Natural killer cell (primary cell): ENCODE results near the gene RNU6-8. TPM values are rescaled to one million over a fixed set of nuclear protein-coding genes. Genes with fewer than 3 reads are reported as not detected.

Source experiments
- ATAC-seq, 3 donors: fragments of 150-1000 bp in 2 of 3; fragments of 200-7000 bp in 1 of 3; cut with Tn5 transposase; 1 replicate in 1 of 3; 2 replicates in 2 of 3; pipeline ENCODE4 v1.10.0; 2021; ENCODE audit warnings: mild to moderate bottlenecking in 2 of 3, moderate library complexity in 2 of 3
- DNase-seq, 2 donors: peaks; one replicate each; pipeline versions ENCODE4 v3.0.0 to v3.0.0-alpha.2; 2013 to 2021; ENCODE audit warnings: mixed read lengths in 1 of 2
- H3K27ac ChIP-seq: one replicate; pipeline ENCODE4 v1.5.1; 2013; ENCODE audit warnings: mild to moderate bottlenecking, low read length
- H3K27me3 ChIP-seq: one replicate; pipeline ENCODE4 v1.6.1; 2013; ENCODE audit warnings: low read length; ENCODE audit not compliant: control insufficient read depth, insufficient read depth
- H3K36me3 ChIP-seq: one replicate; pipeline ENCODE4 v1.6.1; 2013; ENCODE audit warnings: low read length; ENCODE audit not compliant: control insufficient read depth, insufficient read depth
- H3K4me1 ChIP-seq: one replicate; pipeline ENCODE4 v1.6.1; 2013; ENCODE audit warnings: low read length; ENCODE audit not compliant: control insufficient read depth, insufficient read depth
- H3K4me3 ChIP-seq: one replicate; pipeline ENCODE4 v1.5.1; 2013; ENCODE audit warnings: low read length
- H3K9me3 ChIP-seq: one replicate; pipeline ENCODE4 v1.6.1; 2013; ENCODE audit warnings: low read length; ENCODE audit not compliant: control insufficient read depth, insufficient read depth
- H3K27ac Mint-ChIP-seq, 2 donors: one replicate each; pipeline ENCODE4 v1.8.0; 2022; ENCODE audit warnings: mild to moderate bottlenecking in 2 of 2, mixed read lengths in 2 of 2, moderate library complexity in 1 of 2
- H3K27me3 Mint-ChIP-seq, 2 donors: one replicate each; pipeline ENCODE4 v1.8.0; 2022; ENCODE audit warnings: low read depth in 2 of 2, mixed read lengths in 2 of 2
- H3K36me3 Mint-ChIP-seq: one replicate; pipeline ENCODE4 v1.8.0; 2022; ENCODE audit warnings: mixed read lengths
- H3K4me1 Mint-ChIP-seq, 2 donors: one replicate each; pipeline ENCODE4 v1.8.0; 2022; ENCODE audit warnings: mixed read lengths in 2 of 2
- H3K4me3 Mint-ChIP-seq: one replicate; pipeline ENCODE4 v1.8.0; 2022; ENCODE audit warnings: mild to moderate bottlenecking, moderate library complexity, mixed read lengths
- H3K9me3 Mint-ChIP-seq, 2 donors: one replicate each; pipeline ENCODE4 v1.8.0; 2022; ENCODE audit warnings: mixed read lengths in 2 of 2
- CTCF ChIP-seq: fragments of 200-600 bp; IDR thresholded peaks from one replicate; pipeline ENCODE4 v1.8.0; 2022; ENCODE audit warnings: antibody characterized with exemption
- WGBS: methylation state at CpG from one replicate; pipeline ENCODE4 v1.1.7; 2013; ENCODE audit warnings: missing lambda C conversion rate; ENCODE audit not compliant: insufficient coverage; 5-methylcytosine and 5-hydroxymethylcytosine counted together
- intact Hi-C: fragments of 100-400 bp; cut with micrococcal nuclease; formaldehyde crosslinking; loops from one replicate; pipeline ENCODE4 v1.14.2; 2022
- total RNA-seq, 4 donors: library from RNA; stranded (reverse); fragments of 120-200 nt in 1 of 4; gene quantifications; one replicate each; pipeline versions ENCODE4 v1.2.3 to v1.2.4, GENCODE V29; 2013 to 2022

RNU6-8 gene
- total RNA-seq, 3 donors from 2014 or later (not counting 1 experiment from before 2014, with no cell fraction given), result not detected

GRCh38 chr14:32250681-32251080 is 47.6 kb upstream of the RNU6-8 start:
- Histone ChIP-seq H3K27me3 (no peaks in the 10 kb centered on the region), H3K4me3 (no peak overlapping the region), H3K9me3 (no peaks in the 10 kb centered on the region), H3K36me3 (no peaks in the 10 kb centered on the region), H3K4me1 (no peaks in the 10 kb centered on the region), H3K27ac (no peak overlapping the region)
- ATAC-seq (no peak), DNase-seq (no peak)
- H3K27ac Mint-ChIP-seq, result no peak overlapping the region
- H3K4me1 Mint-ChIP-seq, result no peaks in the 10 kb centered on the region
- intact Hi-C loops, result no loop called here
- no peaks in the 10 kb centered on the region for H3K9me3 Mint-ChIP-seq
- TF ChIP-seq CTCF, result no peak
- WGBS, result 72% methylated on average over 2 of the region's 3 CpGs
- H3K36me3 Mint-ChIP-seq, result no peaks in the 10 kb centered on the region
- no peaks in the 10 kb centered on the region for H3K27me3 Mint-ChIP-seq
- H3K4me3 Mint-ChIP-seq, result no peak overlapping the region

GRCh38 chr14:32249780-32250179 is 46.7 kb upstream of the RNU6-8 start:
- Histone ChIP-seq H3K9me3 (no peaks in the 10 kb centered on the region), H3K27ac (no peak overlapping the region), H3K27me3 (no peaks in the 10 kb centered on the region), H3K4me3 (no peak overlapping the region), H3K36me3 (no peaks in the 10 kb centered on the region), H3K4me1 (no peaks in the 10 kb centered on the region)
- Mint-ChIP-seq H3K36me3 (no peaks in the 10 kb centered on the region), H3K4me3 (no peak overlapping the region), H3K27ac (no peak overlapping the region), H3K9me3 (no peaks in the 10 kb centered on the region), H3K27me3 (no peaks in the 10 kb centered on the region), H3K4me1 (no peaks in the 10 kb centered on the region)
- WGBS, result 78% methylated on average over 4 of the region's 4 CpGs
- DNase-seq (no peak), ATAC-seq (no peak)
- TF ChIP-seq CTCF, result no peak
- intact Hi-C loops, result no loop called here

GRCh38 chr14:32249371-32249770 is 46.3 kb upstream of the RNU6-8 start:
- H3K4me1 Mint-ChIP-seq, result no peaks in the 10 kb centered on the region
- 82% methylated on average over 5 of the region's 5 CpGs for WGBS
- no peak overlapping the region for H3K4me3 ChIP-seq
- H3K27ac ChIP-seq, result no peak overlapping the region
- ATAC-seq, result no peak
- no peaks in the 10 kb centered on the region for H3K4me1 ChIP-seq
- H3K4me3 Mint-ChIP-seq, result no peak overlapping the region
- no peaks in the 10 kb centered on the region for H3K36me3 ChIP-seq
- H3K9me3 Mint-ChIP-seq, result no peaks in the 10 kb centered on the region
- no peaks in the 10 kb centered on the region for H3K27me3 Mint-ChIP-seq
- no peak overlapping the region for H3K27ac Mint-ChIP-seq
- H3K36me3 Mint-ChIP-seq, result no peaks in the 10 kb centered on the region
- H3K27me3 ChIP-seq, result no peaks in the 10 kb centered on the region
- no peaks in the 10 kb centered on the region for H3K9me3 ChIP-seq
- no peak for DNase-seq
- intact Hi-C loops, result no loop called here
- no peak for TF ChIP-seq CTCF

GRCh38 chr14:32246751-32247150 is 43.7 kb upstream of the RNU6-8 start:
- no peak for ATAC-seq
- Histone ChIP-seq H3K9me3 (no peaks in the 10 kb centered on the region), H3K27me3 (no peaks in the 10 kb centered on the region), H3K27ac (no peak overlapping the region), H3K36me3 (no peaks in the 10 kb centered on the region), H3K4me3 (no peak overlapping the region), H3K4me1 (no peaks in the 10 kb centered on the region)
- Mint-ChIP-seq H3K4me1 (no peaks in the 10 kb centered on the region), H3K4me3 (no peak overlapping the region), H3K27me3 (peaks cover 0 to 6% of the 10 kb centered on the region in 2 donors), H3K9me3 (no peaks in the 10 kb centered on the region), H3K36me3 (no peaks in the 10 kb centered on the region), H3K27ac (no peak overlapping the region)
- 90% methylated on average over 5 of the region's 5 CpGs for WGBS
- TF ChIP-seq CTCF, result no peak
- intact Hi-C loops, result no loop called here
- no peak for DNase-seq
